ENCODE measurements around the gene MCOLN2.
A peak's percentile ranks its signal among the peaks of the same experiment; 100 is the strongest.
"Not testable (repeated sequence)": the region's sequence is repeated elsewhere in the genome, so short reads cannot be mapped to it uniquely, and the experiment has no call there.

MCOLN2 gene

GRCh38 chr1:84944767-84945486 lies 52.0 kb downstream of the MCOLN2 start:
- peak; percentile 28 to 42 for DNase-seq (ENCODE audit: low read depth in 2 of 2, low spot score in 1 of 2)

GRCh38 chr1:84941843-84942242 lies 55.1 kb downstream of the MCOLN2 start:
- DNase-seq (ENCODE audit: low read depth in 2 of 2, low spot score in 1 of 2) = no peak

GRCh38 chr1:84940481-84940880 lies 56.4 kb downstream of the MCOLN2 start:
- no peak for DNase-seq (ENCODE audit: low read depth in 2 of 2, low spot score in 1 of 2)

- no peak for DNase-seq (ENCODE audit: low read depth in 2 of 2, low spot score in 1 of 2)
Observed at GRCh38 chr1:84939761-84940160, 57.2 kb downstream of the MCOLN2 start.

- DNase-seq (ENCODE audit: low read depth in 2 of 2, low spot score in 1 of 2) = no peak
Observed at GRCh38 chr1:84939151-84939550, 57.8 kb downstream of the MCOLN2 start.

GRCh38 chr1:84936116-84936810 lies 60.6 kb downstream of the MCOLN2 start:
- no peak for DNase-seq (ENCODE audit: low read depth in 2 of 2, low spot score in 1 of 2)

GRCh38 chr1:84933011-84933611 lies 63.8 kb downstream of the MCOLN2 start:
- DNase-seq (ENCODE audit: low read depth in 2 of 2, low spot score in 1 of 2) = no peak

GRCh38 chr1:84930831-84931230 lies 66.1 kb downstream of the MCOLN2 start:
- DNase-seq (ENCODE audit: low read depth in 2 of 2, low spot score in 1 of 2) = no peak

- DNase-seq (ENCODE audit: low read depth in 2 of 2, low spot score in 1 of 2) = no peak
Observed at GRCh38 chr1:84930329-84930728, 66.6 kb downstream of the MCOLN2 start.

- no peak for DNase-seq (ENCODE audit: low read depth in 2 of 2, low spot score in 1 of 2)
Observed at GRCh38 chr1:84929581-84929980, 67.3 kb downstream of the MCOLN2 start.

- no peak for DNase-seq (ENCODE audit: low read depth in 2 of 2, low spot score in 1 of 2)
Observed at GRCh38 chr1:84928979-84929378, 67.9 kb downstream of the MCOLN2 start.

- DNase-seq (ENCODE audit: low read depth in 2 of 2, low spot score in 1 of 2) = no peak
Observed at GRCh38 chr1:84923317-84923716, 73.6 kb downstream of the MCOLN2 start.

GRCh38 chr1:84920159-84920558 lies 76.8 kb downstream of the MCOLN2 start:
- DNase-seq (ENCODE audit: low read depth in 2 of 2, low spot score in 1 of 2) = no peak

GRCh38 chr1:84919461-84919970 lies 77.4 kb downstream of the MCOLN2 start:
- no peak for DNase-seq (ENCODE audit: low read depth in 2 of 2, low spot score in 1 of 2)

GRCh38 chr1:84918726-84919336 lies 78.1 kb downstream of the MCOLN2 start:
- DNase-seq (ENCODE audit: low read depth in 2 of 2, low spot score in 1 of 2) = no peak

- DNase-seq (ENCODE audit: low read depth in 2 of 2, low spot score in 1 of 2) = no peak
Observed at GRCh38 chr1:84916897-84917296, 80.0 kb downstream of the MCOLN2 start.

GRCh38 chr1:84913555-84913892 lies 83.4 kb downstream of the MCOLN2 start:
- no peak for DNase-seq (ENCODE audit: low read depth in 2 of 2, low spot score in 1 of 2)

GRCh38 chr1:84912726-84913554 lies 84.0 kb downstream of the MCOLN2 start:
- no peak for DNase-seq (ENCODE audit: low read depth in 2 of 2, low spot score in 1 of 2)

GRCh38 chr1:84908746-84909464 lies 88.0 kb downstream of the MCOLN2 start:
- not testable (repeated sequence) for DNase-seq (ENCODE audit: low read depth in 2 of 2, low spot score in 1 of 2)

GRCh38 chr1:84907095-84907827 lies 89.7 kb downstream of the MCOLN2 start:
- no peak for DNase-seq (ENCODE audit: low read depth in 2 of 2, low spot score in 1 of 2)
